WTC11 (cell line): Measurements from ENCODE around the gene CAMTA1. TPM values are rescaled to one million over a fixed set of nuclear protein-coding genes. Genes with fewer than 3 reads are reported as not detected.
"Not testable (repeated sequence)": the region's sequence is repeated elsewhere in the genome, so short reads cannot be mapped to it uniquely, and the experiment has no call there.

Experiments used
- ATAC-seq: fragments of 200-7000 bp; cut with Tn5 transposase; 2 replicates; pipeline ENCODE4 v1.10.0; 2021; ENCODE audit warnings: mild to moderate bottlenecking, moderate library complexity
- CTCF ChIA-PET: fragments of 300-600 bp; sonication (Branson Sonifier 250); formaldehyde crosslinking; loops from one replicate; lab custom pipeline; 2021; ENCODE audit warnings: antibody characterized with exemption; lab: Charles Lee
- POLR2A ChIA-PET: fragments of 350-600 bp; sonication (Branson Sonifier 250); formaldehyde crosslinking; loops from one replicate; lab custom pipeline; 2021; ENCODE audit warnings: antibody characterized with exemption; lab: Charles Lee
- DNase-seq: peaks from one replicate; pipeline ENCODE4 v3.0.0; 2021; ENCODE audit warnings: low spot score
- H3K27ac Mint-ChIP-seq: 2 replicates; pipeline ENCODE4 v1.8.0; 2021; ENCODE audit warnings: mixed read lengths
- H3K27me3 Mint-ChIP-seq: 2 replicates; pipeline ENCODE4 v1.8.0; 2021; ENCODE audit warnings: low read depth, mild to moderate bottlenecking, moderate library complexity, mixed read lengths
- H3K36me3 Mint-ChIP-seq: 2 replicates; pipeline ENCODE4 v1.8.0; 2021; ENCODE audit warnings: mixed read lengths
- H3K4me1 Mint-ChIP-seq: 2 replicates; pipeline ENCODE4 v1.8.0; 2022; ENCODE audit warnings: mixed read lengths
- H3K4me3 Mint-ChIP-seq: 2 replicates; pipeline ENCODE4 v1.8.0; 2021; ENCODE audit warnings: mild to moderate bottlenecking, moderate library complexity, mixed read lengths
- H3K9me3 Mint-ChIP-seq: 2 replicates; pipeline ENCODE4 v1.8.0; 2021; ENCODE audit warnings: mixed read lengths
- CBFB ChIP-seq: sonication (generic); formaldehyde crosslinking; IDR thresholded peaks from 2 replicates; pipeline ENCODE4 v1.8.1; 2022; ENCODE audit warnings: mild to moderate bottlenecking, low read depth, missing genetic modification reagents
- CREB1 ChIP-seq: sonication (generic); formaldehyde crosslinking; IDR thresholded peaks from 2 replicates; pipeline ENCODE4 v1.8.0; 2023; ENCODE audit warnings: mild to moderate bottlenecking, missing genetic modification reagents
- CTCF ChIP-seq: fragments of 200-600 bp; IDR thresholded peaks from 2 replicates; pipeline ENCODE4 v1.8.0; 2022; ENCODE audit warnings: antibody characterized with exemption
- FOXJ3 ChIP-seq: sonication (generic); formaldehyde crosslinking; IDR thresholded peaks from 2 replicates; pipeline ENCODE4 v1.9.0; 2021; ENCODE audit warnings: missing genetic modification reagents, mild to moderate bottlenecking, borderline replicate concordance
- MAX ChIP-seq: sonication (generic); formaldehyde crosslinking; IDR thresholded peaks from 2 replicates; pipeline ENCODE4 v1.8.0; 2022; ENCODE audit warnings: mild to moderate bottlenecking, missing genetic modification reagents
- MYBL2 ChIP-seq: sonication (generic); formaldehyde crosslinking; IDR thresholded peaks from 2 replicates; pipeline ENCODE4 v1.8.1; 2023; ENCODE audit warnings: mild to moderate bottlenecking, moderate library complexity, missing genetic modification reagents
- OVOL2 ChIP-seq: fragments of 250-450 bp; sonication (Bioruptor Pico); IDR thresholded peaks from 2 replicates; pipeline ENCODE4 v1.9.0; 2021; ENCODE audit warnings: mild to moderate bottlenecking, borderline replicate concordance
- PRDM15 ChIP-seq: sonication (generic); formaldehyde crosslinking; IDR thresholded peaks from 2 replicates; pipeline ENCODE4 v1.8.0; 2022; ENCODE audit warnings: missing genetic modification reagents
- SMAD4 ChIP-seq: sonication (generic); formaldehyde crosslinking; IDR thresholded peaks from 2 replicates; pipeline ENCODE4 v1.8.0; 2022; ENCODE audit warnings: mild to moderate bottlenecking, missing genetic modification reagents
- SP1 ChIP-seq: sonication (generic); formaldehyde crosslinking; conservative IDR thresholded peaks from 2 replicates; pipeline ENCODE4 v1.8.1; 2022; ENCODE audit warnings: missing genetic modification reagents
- TEAD1 ChIP-seq: sonication (generic); formaldehyde crosslinking; IDR thresholded peaks from 2 replicates; pipeline ENCODE4 v1.8.0; 2022; ENCODE audit warnings: mild to moderate bottlenecking, missing genetic modification reagents
- ZBTB43 ChIP-seq: sonication (generic); formaldehyde crosslinking; IDR thresholded peaks from 2 replicates; pipeline ENCODE4 v1.8.1; 2023; ENCODE audit warnings: mild to moderate bottlenecking, missing genetic modification reagents
- ZNF281 ChIP-seq: sonication (generic); formaldehyde crosslinking; IDR thresholded peaks from 2 replicates; pipeline ENCODE4 v1.8.0; 2023; ENCODE audit warnings: mild to moderate bottlenecking, missing genetic modification reagents
- ZNF317 ChIP-seq: sonication (generic); formaldehyde crosslinking; IDR thresholded peaks from 2 replicates; pipeline ENCODE4 v1.8.1; 2023; ENCODE audit warnings: low read depth, mild to moderate bottlenecking, moderate library complexity, missing genetic modification reagents, borderline replicate concordance
- ZNF396 ChIP-seq: fragments of 250-450 bp; sonication (Bioruptor Pico); IDR thresholded peaks from 2 replicates; pipeline ENCODE4 v1.8.0; 2021; ENCODE audit warnings: mild to moderate bottlenecking, moderate library complexity, borderline replicate concordance
- ZNF423 ChIP-seq: fragments of 250-450 bp; sonication (Bioruptor Pico); IDR thresholded peaks from 2 replicates; pipeline ENCODE4 v2.1.2; 2022; ENCODE audit warnings: mild to moderate bottlenecking, moderate library complexity
- total RNA-seq: library from RNA; stranded (reverse); gene quantifications from 3 replicates; pipeline ENCODE4 v1.2.3, GENCODE V29; 2021
- TF ChIP-seq, protein P1 (sequence below): sonication (generic); formaldehyde crosslinking; IDR thresholded peaks from 2 replicates; pipeline ENCODE4 v1.8.1; 2023; ENCODE audit warnings: mild to moderate bottlenecking, moderate library complexity, missing genetic modification reagents

Gene CAMTA1
- total RNA-seq, 1 experiment from 2014 or later: 86.4 TPM

DNA sequence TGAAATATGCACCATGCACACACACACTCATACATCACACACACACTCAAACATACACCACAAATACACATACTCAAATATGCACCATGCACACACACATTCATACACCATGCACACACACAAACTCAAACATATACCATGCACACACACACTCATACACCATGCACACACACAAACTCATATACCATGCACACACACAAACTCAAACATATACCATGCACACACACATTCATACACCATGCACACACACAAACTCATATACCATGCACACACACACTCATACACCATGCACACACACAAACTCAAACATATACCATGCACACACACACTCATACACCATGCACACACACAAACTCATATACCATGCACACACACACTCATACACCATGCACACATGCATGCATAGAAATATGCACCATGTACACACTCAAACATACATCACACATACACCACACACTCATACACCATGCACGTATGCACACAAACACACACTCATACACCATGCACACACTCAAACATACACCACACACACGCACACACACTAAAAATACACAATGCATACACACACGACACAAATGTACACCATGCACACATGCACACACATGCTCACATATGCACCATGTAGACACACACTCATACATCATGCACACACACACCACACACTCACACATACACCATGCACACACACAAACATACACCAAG is 362.5 kb downstream of the CAMTA1 start:
- H3K9me3 Mint-ChIP-seq, H3K27me3 Mint-ChIP-seq, POLR2A ChIA-PET, DNase-seq, CTCF ChIA-PET, H3K4me3 Mint-ChIP-seq, ATAC-seq, H3K36me3 Mint-ChIP-seq, H3K27ac Mint-ChIP-seq: not testable (repeated sequence)
- peaks cover 43% of the 10 kb centered on the region; the same call in 1 of the 2 replicates for H3K4me1 Mint-ChIP-seq

- no peaks in the 10 kb centered on the region for H3K9me3 Mint-ChIP-seq
- CTCF ChIA-PET: interaction anchor here (0.8 to 1.8 kb wide), 6 partner anchors 28 to 107 kb away, joined by 3 to 7 read pairs (median 4); no protein-coding TSS in a partner anchor
- no peaks in the 10 kb centered on the region for H3K36me3 Mint-ChIP-seq
- POLR2A ChIA-PET: no interaction called here
- peak overlapping the region; percentile 41 for H3K27ac Mint-ChIP-seq
- peaks cover 2% of the 10 kb centered on the region; the same call in 1 of the 2 replicates for H3K27me3 Mint-ChIP-seq
- TF ChIP-seq SP1 (CRISPR knock-in tag) (peak; percentile 48; the same call in 1 of the 2 replicates), MYBL2 (CRISPR knock-in tag) (0 out of 2 replicates have a peak, but pooled peaks have one; percentile 24), TEAD1 (CRISPR knock-in tag) (peak; percentile 46; the same call in 1 of the 2 replicates), MAX (CRISPR knock-in tag) (peak; percentile 54; the same call in 1 of the 2 replicates), ZBTB43 (CRISPR knock-in tag) (peak; percentile 67; the same call in 1 of the 2 replicates), ZNF423 (CRISPR knock-in tag) (peak; percentile 36; the same call in 1 of the 2 replicates), ZNF396 (no peak), OVOL2 (no peak)
- no peak overlapping the region; the same call in 1 of the 2 replicates for H3K4me3 Mint-ChIP-seq
- peak; percentile 51 for DNase-seq
- peak; percentile 80 for ATAC-seq
- H3K4me1 Mint-ChIP-seq: peaks cover 53% of the 10 kb centered on the region; the same call in 1 of the 2 replicates
Observed at GRCh38 chr1:7149080-7149838, 364.0 kb downstream of the CAMTA1 start.

DNA sequence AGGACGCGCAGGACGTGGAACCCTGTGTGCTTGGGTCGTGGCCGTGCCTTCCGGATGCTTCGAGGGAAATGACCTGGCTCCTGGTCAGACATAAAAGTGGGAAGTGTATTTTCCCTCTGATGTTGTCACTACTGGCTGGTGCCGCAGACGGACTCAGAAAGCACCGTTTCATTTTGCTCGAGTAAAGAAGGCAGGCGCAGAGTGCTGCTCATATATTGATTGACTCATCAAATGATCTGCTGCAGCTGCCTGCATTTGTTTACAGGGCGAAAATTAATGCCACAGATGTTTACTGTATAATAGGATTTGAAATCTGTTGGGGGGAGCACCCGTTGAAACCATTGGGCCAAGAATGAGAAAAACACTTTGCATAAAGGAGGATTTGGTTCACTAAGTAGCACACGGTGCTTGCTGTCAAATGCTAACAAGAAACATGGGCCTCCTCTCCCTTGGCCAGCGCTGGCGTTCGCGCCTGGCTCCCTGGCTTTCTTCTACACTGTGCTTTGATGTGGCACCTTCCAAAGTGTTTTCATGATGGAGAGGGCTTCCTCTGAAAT is 365.5 kb downstream of the CAMTA1 start:
- no peaks in the 10 kb centered on the region for H3K9me3 Mint-ChIP-seq
- no peaks in the 10 kb centered on the region for H3K36me3 Mint-ChIP-seq
- ChIA-PET CTCF (interaction anchor here (1.7 kb wide), 1 partner anchor 81 kb away, joined by 7 read pairs; no protein-coding TSS in a partner anchor), POLR2A (no interaction called here)
- H3K4me1 Mint-ChIP-seq: peaks cover 53% of the 10 kb centered on the region; the same call in 1 of the 2 replicates
- H3K4me3 Mint-ChIP-seq: no peak overlapping the region
- ATAC-seq (no peak), DNase-seq (no peak)
- peaks cover 2% of the 10 kb centered on the region; the same call in 1 of the 2 replicates for H3K27me3 Mint-ChIP-seq
- TF ChIP-seq FOXJ3 (CRISPR knock-in tag) (no peak), ZNF281 (CRISPR knock-in tag) (no peak), ZNF317 (CRISPR knock-in tag) (no peak), CBFB (CRISPR knock-in tag) (no peak), SMAD4 (CRISPR knock-in tag) (no peak), CREB1 (CRISPR knock-in tag) (no peak), PRDM15 (CRISPR knock-in tag) (no peak), CTCF (no peak)
- TF ChIP-seq, protein P1, sequence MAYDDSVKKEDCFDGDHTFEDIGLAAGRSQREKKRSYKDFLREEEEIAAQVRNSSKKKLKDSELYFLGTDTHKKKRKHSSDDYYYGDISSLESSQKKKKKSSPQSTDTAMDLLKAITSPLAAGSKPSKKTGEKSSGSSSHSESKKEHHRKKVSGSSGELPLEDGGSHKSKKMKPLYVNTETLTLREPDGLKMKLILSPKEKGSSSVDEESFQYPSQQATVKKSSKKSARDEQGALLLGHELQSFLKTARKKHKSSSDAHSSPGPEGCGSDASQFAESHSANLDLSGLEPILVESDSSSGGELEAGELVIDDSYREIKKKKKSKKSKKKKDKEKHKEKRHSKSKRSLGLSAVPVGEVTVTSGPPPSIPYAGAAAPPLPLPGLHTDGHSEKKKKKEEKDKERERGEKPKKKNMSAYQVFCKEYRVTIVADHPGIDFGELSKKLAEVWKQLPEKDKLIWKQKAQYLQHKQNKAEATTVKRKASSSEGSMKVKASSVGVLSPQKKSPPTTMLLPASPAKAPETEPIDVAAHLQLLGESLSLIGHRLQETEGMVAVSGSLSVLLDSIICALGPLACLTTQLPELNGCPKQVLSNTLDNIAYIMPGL: no peak
- H3K27ac Mint-ChIP-seq: no peak overlapping the region
